ENCODE data around the gene MEGF6. TPM values are rescaled to one million over a fixed set of nuclear protein-coding genes. Genes with fewer than 3 reads are reported as not detected.

Gene MEGF6
- total RNA-seq, 1 donor from 2014 or later = 198 TPM

DNA sequence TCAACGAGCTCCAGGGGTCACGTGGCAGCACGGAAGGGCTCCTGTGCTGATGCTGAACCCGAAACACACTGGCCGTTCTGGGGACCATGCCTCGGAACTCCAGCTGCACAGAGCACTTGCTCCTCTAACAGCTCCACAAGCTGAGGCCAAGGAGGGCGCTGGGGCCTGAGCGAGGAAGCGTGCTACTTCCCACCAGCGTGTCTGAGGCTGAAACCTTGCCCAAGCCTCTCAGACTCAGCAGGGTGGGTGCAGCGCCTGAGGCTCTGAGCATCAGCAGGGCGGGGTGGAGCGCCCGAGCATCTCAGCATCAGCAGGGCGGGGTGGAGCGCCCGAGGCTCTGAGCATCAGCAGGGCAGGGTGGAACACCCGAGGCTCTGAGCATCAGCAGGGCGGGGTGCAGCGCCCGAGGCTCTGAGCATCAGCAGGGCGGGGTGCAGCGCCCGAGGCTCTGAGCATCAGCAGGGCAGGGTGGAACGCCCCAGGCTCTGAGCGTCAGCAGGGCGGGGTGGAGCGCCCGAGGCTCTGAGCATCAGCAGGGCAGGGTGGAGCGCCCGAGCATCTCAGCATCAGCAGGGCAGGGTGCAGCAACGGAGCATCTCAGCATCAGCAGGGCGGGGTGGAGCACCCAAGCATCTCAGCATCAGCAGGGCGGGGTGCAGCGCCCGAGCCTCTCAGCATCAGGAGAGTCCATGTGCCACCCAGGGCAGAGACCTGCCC is 29.0 kb upstream of the MEGF6 start:
- no peaks in the 10 kb centered on the region for H3K9me3 Mint-ChIP-seq (ENCODE audit: unreplicated experiment)
- TF ChIP-seq CTCF (IDR thresholded peaks at IDR 0.05; ENCODE audit: unreplicated experiment) = no peak
- peaks cover 39% of the 10 kb centered on the region for H3K36me3 Mint-ChIP-seq (ENCODE audit: low read depth, unreplicated experiment)
- H3K27ac Mint-ChIP-seq (ENCODE audit: unreplicated experiment) = no peak overlapping the region
- DNase-seq (ENCODE audit: low spot score) = no peak
- H3K4me1 Mint-ChIP-seq (ENCODE audit: unreplicated experiment) = no peaks in the 10 kb centered on the region
- H3K4me3 Mint-ChIP-seq (ENCODE audit: unreplicated experiment) = no peak overlapping the region
- peaks cover 3% of the 10 kb centered on the region for H3K27me3 Mint-ChIP-seq (ENCODE audit: unreplicated experiment)

- Mint-ChIP-seq H3K27me3 (ENCODE audit: unreplicated experiment) (peaks cover 3% of the 10 kb centered on the region), H3K27ac (ENCODE audit: unreplicated experiment) (no peak overlapping the region), H3K4me1 (ENCODE audit: unreplicated experiment) (no peaks in the 10 kb centered on the region), H3K9me3 (ENCODE audit: unreplicated experiment) (no peaks in the 10 kb centered on the region), H3K4me3 (ENCODE audit: unreplicated experiment) (no peak overlapping the region), H3K36me3 (ENCODE audit: low read depth, unreplicated experiment) (peaks cover 36% of the 10 kb centered on the region)
- TF ChIP-seq CTCF (IDR thresholded peaks at IDR 0.05; ENCODE audit: unreplicated experiment) = no peak
- DNase-seq (ENCODE audit: low spot score) = no peak
Observed at GRCh38 chr1:3639397-3639911, 28.1 kb upstream of the MEGF6 start.

DNA sequence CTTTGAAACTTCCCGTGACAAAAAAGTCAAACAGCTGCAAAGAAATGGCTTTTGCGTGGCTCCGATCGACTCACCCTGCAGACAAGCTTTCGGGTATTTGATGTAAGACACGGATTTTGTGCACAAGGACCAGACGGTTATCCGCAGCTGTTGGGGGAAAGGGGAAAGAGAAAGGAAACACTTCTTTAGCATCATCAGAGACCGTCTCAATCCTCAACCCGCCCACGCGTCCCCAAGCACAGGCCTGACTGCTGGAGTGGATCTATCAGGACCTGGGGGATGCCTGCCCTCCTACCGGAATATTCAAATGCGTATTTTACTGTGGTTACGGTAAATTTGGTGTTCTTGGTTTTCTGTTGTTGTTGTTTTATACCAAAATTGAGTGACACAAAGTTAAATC is 27.4 kb upstream of the MEGF6 start:
- Mint-ChIP-seq H3K9me3 (ENCODE audit: unreplicated experiment) (no peaks in the 10 kb centered on the region), H3K27ac (ENCODE audit: unreplicated experiment) (no peak overlapping the region), H3K4me1 (ENCODE audit: unreplicated experiment) (no peaks in the 10 kb centered on the region), H3K27me3 (ENCODE audit: unreplicated experiment) (peaks cover 3% of the 10 kb centered on the region), H3K36me3 (ENCODE audit: low read depth, unreplicated experiment) (peaks cover 38% of the 10 kb centered on the region), H3K4me3 (ENCODE audit: unreplicated experiment) (no peak overlapping the region)
- no peak for TF ChIP-seq CTCF (IDR thresholded peaks at IDR 0.05; ENCODE audit: unreplicated experiment)
- no peak for DNase-seq (ENCODE audit: low spot score)

DNA sequence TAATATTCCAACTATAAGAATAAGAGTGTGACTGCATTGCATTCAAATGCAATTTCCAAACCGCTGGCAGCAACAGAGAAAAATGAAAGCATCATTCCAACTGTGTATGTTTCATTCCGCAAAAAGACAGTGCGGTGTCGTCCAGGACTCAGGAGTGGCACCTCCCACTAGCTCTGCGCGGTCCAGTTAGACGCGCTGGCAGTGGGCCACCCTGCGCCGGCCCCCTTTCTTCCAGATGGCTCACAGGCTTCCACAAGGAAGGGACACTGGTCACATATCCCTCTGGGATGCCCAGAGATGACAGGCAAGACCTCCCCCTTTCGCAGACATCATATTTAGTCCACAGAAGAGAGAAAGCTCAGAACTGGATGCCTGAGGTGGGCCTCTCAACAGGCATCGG is 26.7 kb upstream of the MEGF6 start:
- no peak for TF ChIP-seq CTCF (IDR thresholded peaks at IDR 0.05; ENCODE audit: unreplicated experiment)
- Mint-ChIP-seq H3K27me3 (ENCODE audit: unreplicated experiment) (peaks cover 3% of the 10 kb centered on the region), H3K27ac (ENCODE audit: unreplicated experiment) (no peak overlapping the region), H3K4me1 (ENCODE audit: unreplicated experiment) (no peaks in the 10 kb centered on the region), H3K9me3 (ENCODE audit: unreplicated experiment) (no peaks in the 10 kb centered on the region), H3K36me3 (ENCODE audit: low read depth, unreplicated experiment) (peaks cover 39% of the 10 kb centered on the region), H3K4me3 (ENCODE audit: unreplicated experiment) (no peak overlapping the region)
- DNase-seq (ENCODE audit: low spot score) = no peak

- TF ChIP-seq CTCF (IDR thresholded peaks at IDR 0.05; ENCODE audit: unreplicated experiment) = no peak
- Mint-ChIP-seq H3K27ac (ENCODE audit: unreplicated experiment) (no peak overlapping the region), H3K9me3 (ENCODE audit: unreplicated experiment) (no peaks in the 10 kb centered on the region), H3K27me3 (ENCODE audit: unreplicated experiment) (peaks cover 3% of the 10 kb centered on the region), H3K4me1 (ENCODE audit: unreplicated experiment) (no peaks in the 10 kb centered on the region), H3K4me3 (ENCODE audit: unreplicated experiment) (no peak overlapping the region), H3K36me3 (ENCODE audit: low read depth, unreplicated experiment) (peaks cover 35% of the 10 kb centered on the region)
- DNase-seq (ENCODE audit: low spot score) = no peak
Observed at GRCh38 chr1:3636531-3636930, 25.2 kb upstream of the MEGF6 start.

All from endothelial cell (in vitro differentiated cells).